Stimulated activated CD8-positive, alpha-beta memory T cell treated with anti-CD3 and anti-CD28 coated beads, Interleukin-15, amount 100 ng/mL, for 1 hour (primary cell): ENCODE data around the gene STK38L.
"Not testable (repeated sequence)": the region's sequence is repeated elsewhere in the genome, so short reads cannot be mapped to it uniquely, and the experiment has no call there.

Experiments
- DNase-seq: peaks from one replicate; pipeline ENCODE4 v3.0.0-alpha.2; 2020; ENCODE audit warnings: low read depth

Gene STK38L

DNA sequence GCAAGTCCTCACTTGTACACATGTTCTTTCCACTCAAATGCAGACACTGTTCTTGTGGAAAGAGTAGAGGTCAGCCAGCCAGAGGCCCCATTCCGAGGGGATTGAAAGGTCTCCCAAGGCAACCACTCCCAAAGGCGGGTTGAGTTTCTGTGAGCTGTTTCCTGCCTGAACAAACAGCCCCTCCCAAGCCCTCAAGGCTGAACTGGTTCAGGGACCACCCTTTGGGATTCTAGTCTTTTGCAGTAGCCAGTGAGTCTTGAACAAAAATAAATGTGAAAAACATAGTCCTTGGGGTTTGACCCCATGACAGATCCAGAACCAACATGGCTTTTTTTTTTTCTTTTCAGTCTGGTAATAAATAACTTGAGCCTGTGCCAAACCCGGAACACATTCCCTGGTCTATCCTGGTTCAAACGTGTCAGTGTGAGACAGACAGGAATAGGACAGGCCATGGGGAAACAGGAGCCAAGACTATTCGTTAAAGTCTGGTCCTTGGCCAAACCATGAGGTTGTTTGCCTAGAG lies 17.6 kb upstream of the STK38L start:
- DNase-seq = no peak

DNA sequence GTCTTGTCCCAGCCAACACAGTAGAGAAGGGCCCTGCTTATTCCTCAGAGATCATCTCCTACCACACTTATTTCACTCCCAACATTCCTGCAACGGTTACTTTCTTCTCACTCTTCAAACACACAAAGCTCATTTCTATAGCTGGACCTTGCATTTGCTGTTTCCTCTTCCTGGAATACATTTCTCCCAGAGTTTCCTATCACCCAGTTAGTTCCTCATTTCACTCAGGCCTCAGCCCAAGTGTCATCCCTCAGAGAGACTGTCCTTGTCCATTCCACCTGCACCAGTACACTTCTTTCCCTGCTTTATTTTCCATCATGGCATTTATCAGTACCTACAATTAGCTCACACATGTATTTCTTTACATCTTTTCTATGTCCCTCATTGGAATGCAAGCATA lies 14.7 kb upstream of the STK38L start:
- no peak for DNase-seq

DNA sequence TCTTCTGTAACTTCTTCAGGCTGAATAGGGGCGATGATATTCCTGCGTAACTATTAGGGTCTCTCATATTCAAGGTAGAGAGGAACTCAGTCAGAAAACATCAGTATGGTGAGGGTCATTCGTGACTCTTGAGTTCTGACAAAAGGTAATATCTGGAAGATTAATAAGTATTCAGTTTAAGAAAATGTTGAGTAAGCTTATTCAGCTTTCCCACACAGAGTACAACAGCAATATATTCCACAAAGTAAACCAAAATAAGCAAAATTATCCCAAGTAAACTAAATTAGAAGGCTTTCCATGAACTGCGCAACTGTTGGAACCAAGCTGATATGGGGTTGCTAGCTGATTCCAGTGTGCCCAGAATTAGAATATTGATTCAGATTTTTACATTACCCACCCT lies 12.7 kb upstream of the STK38L start:
- DNase-seq = not testable (repeated sequence)

DNA sequence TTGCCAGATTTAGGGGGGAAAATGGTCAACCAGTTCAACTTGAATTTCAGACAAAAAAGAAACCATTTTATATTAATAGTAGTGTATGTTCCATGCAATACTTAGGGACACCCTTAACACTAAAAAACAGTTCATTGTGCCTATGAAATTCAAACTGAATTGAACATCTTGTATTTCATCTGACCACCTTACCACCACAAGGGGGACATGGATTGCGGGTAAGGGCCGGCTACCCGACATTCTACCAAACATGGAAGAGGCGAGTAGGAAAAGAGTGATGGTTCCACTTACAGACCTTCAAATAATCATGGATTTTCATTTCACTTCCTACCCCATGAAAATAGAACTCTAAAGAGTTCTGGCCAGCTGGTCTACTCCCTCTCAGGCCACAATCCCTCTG lies 10.3 kb upstream of the STK38L start:
- DNase-seq = no peak

DNA sequence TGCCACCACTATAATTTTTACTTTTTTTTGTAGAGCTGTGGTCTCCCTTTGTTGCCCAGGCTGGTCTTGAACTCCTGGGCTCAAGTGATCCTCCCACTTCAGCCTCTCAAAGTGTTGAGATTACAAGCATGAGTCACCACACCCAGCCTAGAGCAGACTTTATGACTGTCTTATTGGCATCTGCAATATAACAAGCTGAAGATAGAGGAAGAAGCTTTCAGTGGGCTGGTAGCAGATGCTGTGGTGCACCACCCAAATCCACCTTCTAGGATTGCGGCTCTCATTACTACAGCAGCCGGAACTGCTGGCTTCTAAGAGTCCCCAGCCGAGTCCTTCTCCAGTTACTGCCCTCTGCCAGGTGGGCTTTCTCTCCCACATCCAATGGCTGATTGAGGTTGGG lies 7.6 kb upstream of the STK38L start:
- no peak for DNase-seq

DNA sequence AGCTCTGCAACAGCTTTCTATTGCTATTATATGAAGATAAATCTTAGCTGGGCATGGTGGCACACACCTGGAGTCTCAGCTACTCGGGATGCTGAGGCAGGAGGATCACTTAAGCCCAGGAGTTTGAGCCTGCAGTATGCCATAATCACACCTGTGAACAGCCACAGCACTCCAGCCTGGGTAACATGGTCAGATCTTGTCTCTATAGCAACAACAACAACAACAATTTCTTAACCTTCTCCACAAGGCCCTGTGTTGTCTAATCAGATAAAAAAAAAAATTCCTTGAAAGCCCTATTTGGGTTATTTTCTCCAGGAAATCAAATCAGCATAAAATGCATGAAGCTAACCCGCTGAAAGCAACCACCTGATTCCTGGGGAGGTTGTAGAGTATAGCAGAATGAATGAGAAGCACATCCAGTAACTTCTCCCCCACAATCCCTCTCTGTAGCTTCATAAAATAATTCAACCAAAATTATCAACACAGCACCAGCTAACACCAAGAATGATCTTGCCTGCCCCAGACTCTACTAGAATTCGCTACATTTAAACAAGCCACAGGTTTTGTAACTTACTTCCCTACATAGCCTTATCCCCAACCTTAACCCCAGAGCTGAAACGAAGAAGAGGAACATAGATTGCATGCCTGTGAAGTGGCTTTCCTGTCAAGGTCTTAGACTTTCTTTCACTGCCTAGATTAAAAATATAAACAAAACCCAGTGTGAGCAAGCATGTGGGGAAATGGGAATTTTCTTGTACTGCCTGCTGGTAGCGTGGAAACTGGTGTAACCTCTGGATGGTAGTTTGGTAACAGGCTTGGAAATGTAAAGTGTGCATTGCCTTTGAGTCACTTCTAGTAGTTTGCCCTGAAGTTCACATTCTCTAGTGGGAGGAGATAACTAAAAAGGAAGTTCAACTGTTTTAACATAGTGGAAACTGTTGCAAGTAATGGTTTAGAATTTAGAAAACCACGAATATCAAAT lies 6.0 kb upstream of the STK38L start:
- DNase-seq = no peak

DNA sequence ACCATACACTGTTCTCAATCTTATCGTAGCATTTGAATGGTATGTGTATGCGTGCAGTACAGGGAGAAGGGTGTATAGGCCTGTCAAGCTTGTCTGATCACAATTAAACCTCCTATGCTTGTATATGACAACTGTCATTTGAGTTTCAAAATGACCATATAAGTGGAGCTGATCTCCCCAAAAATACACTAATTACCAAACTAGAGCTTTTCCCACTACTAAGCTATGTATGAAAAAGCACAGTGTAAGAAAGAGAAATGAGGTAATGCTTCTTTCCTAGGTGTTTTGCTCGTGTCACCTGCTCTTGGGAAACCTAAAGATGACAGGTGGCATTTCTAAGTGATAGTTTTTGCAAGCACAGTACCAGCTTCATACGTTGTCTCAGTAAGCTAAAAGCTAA lies 1.1 kb upstream of the STK38L start:
- no peak for DNase-seq

DNA sequence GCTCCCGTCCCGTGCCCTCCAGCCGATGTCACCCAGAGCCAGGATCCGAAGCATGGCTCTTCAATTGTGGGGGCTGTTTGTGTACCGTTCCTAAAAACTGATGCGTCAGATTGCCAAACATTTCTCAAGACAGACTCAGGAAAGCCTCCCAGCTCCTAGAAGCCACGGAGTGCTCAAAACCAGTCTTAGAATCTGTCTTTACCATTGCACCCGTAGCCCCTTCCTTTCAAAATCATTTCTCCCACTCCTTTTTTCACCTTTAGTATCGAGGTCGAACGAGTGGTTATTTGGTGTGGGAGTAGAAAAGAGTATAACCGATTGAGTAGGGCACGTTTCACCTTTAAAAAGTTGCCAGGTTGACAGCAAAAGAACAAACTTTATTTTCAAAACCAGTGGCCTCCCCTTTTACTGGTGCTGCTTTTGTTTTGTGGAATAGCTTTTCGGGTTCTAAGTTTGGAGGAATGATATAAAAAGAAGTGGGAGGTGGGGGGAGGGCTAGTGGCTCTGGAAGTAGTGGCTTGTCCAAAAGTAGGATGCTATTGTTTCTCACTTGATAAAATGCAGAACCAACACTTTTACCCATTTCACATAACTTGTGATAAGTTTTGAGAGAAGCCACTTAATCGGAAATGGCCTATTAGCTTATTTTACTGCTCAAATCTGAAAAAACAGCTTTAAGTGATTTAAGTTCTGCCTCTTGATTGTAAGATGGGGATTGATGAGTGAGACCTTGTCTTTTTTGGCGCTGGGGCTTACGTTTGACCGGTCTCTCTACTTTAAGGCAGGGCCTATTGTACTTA lies 803 bp downstream of the STK38L start:
- DNase-seq = no peak

DNA sequence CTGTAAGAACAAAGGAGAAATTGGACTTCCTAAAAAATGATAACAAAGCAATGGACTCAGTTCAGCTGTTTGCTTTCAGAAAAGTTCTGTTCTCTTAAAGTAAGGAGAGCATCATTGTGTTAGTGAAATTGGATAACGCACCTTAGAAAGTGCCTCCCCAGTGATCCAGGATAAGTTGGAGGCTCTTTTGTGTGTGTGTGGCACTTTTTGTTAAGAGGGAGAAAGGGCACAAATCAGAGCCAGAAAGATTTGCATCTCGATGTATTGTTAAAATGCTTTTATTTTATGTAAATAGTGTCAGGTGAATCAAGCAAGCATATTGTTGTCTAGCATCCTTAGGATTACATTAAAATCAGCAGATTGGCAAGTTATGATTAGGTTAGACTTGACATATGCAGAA lies 2.1 kb downstream of the STK38L start:
- DNase-seq = no peak

DNA sequence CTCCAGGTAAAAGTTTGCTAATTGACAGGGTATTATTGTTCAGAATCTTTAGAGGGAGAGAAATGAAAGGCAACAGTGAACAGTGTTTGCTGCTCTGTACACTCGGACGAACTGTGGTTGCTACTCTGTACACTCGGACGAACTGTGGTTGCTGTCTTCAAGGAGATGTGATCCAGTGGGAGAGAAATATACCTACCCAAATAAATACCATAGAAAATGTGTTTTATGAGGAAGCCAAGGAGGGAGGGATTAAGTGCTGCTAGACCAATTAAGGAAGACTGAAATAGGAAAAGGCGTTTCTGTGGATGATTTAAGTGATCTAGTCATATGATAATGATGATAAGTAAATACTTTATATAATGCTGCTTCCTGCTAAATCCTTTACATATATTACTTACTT lies 2.7 kb downstream of the STK38L start:
- DNase-seq = no peak

DNA sequence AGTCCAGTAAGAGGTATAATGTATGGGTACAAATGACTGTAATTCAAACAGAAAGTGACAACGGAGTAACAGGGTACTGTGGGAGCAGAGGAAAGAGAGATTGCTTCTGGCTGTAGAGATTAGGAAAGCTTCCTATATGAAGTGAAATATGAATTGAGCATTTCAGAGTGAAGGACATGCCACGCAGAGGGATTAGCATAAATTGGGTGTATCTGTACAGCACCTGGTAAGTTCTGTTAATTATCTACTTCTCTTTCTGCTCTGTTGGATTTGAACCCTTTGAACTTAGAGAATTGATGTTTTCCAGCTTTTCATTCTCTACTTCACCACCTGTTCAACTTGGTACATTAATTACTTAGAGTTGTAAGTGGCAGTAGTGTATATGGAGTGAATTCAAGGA lies 8.8 kb downstream of the STK38L start:
- no peak for DNase-seq

DNA sequence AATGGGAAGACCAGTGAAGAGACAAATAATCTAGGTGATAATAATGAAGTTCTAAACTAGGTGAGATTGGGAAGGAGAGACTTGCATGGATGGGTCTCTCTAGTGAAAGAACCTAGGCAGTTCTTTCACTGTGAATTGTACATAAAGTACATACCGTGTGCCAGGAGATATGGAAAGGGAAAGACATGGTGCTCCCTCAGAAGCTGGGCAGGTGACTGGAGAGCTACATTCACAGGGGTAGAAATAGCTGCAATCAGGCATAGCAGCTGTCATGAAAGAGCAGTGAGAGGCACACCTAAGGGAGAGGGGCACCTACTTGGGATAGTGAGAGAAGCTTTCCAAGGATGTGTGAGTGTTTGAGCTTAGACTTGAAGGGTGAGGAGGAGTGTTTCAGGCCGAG lies 9.3 kb downstream of the STK38L start:
- DNase-seq = no peak

DNA sequence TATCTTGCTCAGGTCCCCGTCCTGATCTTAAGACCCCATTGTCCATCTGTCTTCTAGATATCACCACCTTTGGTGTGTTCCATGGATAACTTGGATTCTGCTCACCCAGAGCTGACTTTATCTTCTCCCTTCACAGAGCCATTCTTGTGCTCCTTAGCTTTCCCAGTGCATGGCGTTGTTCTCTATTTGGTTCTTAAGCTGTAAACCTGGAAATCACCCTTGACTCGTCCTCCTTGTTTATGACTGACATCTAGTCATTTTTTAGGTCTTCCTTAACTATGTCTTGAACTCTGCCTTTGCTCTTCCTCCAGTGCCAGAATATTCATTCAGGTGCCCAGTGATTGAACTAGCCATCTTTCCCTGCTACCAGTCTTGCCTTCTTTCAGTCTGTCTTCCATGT lies 11.7 kb downstream of the STK38L start:
- DNase-seq = no peak

DNA sequence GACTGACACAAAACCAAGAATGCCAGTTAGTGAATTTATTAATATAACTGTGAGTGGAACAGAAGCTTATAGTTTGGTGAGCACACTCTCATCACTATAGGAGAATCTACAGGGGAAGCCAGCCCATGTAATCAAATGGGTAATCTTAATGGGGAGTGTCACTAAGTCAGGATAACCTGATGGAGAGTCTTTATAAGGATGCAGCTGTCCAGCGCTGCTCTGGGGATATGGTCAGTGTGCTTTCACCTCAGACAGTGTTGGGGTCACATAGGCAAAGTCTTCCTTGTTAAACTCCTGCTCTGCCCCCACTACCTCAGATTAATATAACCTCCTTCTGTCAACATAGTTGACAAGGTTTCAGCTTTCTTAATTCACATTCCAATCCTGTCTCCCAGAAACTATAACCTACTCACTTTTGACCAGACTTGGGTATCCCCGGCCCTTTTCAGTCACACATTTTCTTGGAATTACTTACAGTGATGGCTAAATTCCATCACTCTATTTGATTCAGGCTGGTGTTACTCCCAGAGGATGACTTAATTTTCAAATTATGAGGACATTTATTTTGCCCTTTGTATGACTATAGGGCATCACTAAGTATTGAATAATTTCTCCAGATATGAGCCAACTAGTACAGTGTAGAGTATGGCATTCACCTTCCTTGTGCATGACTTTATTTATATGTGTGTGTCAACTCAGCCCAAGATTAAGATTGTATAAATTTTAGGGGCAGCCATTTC lies 13.2 kb downstream of the STK38L start:
- DNase-seq = no peak

DNA sequence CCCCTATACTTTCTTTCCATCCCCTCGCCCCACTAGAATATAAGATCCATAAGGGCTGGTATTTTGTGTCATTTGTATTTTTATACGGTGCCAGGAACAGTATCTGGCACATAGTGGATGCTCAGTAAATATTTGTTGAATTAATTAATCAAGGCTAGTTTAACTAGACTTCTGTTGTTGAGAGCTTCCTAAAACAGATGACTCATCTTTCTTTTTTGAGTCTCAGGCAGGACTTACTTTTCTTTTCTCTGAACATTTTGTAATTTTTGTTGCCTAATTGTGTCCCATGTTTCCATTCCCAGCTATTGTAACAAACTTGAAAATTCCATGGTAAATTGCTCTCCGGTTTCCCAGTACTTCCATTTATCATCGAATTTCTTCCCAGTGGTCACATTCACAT lies 16.7 kb downstream of the STK38L start:
- no peak for DNase-seq

DNA sequence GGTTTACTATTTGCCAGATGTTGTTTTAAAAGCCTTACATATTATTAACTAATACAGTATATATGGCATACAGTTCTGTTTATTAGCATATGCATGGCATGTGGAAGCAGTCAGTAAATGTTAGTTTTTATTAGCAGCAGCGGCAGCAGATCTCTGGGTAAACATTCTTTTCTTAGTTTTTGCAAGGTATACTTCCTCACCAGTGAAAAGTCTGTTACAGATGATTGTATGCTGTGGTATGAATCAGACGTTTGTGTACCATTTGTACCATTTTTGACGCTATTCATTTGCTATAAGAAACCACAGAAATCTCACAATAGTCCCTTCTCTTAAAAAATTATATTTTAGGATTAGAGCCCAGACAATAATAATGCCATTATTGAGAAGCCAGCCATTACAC lies 17.8 kb downstream of the STK38L start:
- no peak for DNase-seq

DNA sequence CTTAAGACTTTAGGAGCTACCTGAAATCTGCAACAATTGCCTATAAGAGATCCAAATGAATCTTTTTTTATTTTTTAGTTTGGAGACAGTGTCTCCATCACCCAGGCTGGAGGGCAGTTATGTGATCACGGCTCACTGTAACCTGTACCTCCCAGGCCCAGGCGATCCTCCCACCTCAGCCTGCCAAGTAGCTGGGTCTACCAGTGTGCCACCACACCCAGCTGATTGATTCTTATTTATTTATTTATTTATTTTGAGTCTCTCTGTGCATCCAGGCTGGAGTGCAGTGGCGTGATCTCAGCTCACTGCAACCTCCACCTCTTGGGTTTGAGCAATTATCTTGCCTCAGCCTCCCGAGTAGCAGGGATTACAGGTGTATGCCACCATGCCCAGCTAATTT lies 26.1 kb downstream of the STK38L start:
- no peak for DNase-seq

DNA sequence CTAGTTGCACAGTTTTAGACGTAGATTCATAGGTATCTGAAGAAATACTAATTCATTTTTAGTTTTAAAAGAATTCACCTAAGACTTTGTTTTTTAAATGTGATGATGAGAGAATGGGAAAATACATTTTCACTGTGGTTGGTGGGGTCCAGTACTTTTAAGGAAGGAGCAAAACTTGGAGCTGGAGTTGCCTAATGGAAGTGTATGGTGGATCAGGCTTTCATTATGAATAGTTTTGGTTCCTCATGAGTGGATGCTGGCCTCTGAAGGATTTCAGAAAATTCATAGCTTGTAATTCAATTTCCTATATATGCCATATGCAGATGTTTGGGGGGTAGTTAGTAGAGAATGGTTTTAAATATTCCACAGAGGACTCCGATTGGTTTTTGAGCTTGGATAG lies 27.1 kb downstream of the STK38L start:
- no peak for DNase-seq

DNA sequence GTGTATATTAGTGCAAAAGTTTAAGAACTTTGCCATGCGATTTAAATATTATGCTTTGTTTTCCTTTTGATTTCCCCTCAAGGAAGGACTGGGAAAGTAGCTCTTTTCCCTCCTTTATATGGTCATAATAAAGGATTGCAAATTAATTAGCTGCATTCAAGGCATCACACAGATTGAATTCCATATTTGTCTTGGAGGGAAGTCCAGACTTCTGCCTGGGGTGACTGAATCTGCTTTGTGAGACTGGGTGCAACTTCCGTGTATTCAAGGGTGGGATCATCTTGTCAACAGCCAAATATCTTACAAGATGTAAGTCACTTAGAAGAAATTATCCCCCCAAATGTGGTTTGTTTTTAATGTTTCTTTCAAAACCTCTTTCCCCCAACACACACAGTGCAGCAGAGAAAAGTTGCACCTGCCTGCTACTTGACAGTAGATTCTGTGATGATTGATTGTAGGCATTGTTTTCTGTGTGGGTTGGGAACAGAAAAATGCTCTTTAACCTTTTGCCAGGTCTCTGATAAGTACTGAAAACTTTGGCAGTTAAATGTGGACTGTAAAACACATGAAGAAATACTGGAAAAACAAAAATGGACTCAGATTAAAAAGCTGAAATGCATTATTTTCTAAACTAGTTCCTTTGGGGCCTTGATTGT lies 28.4 kb downstream of the STK38L start:
- no peak for DNase-seq

DNA sequence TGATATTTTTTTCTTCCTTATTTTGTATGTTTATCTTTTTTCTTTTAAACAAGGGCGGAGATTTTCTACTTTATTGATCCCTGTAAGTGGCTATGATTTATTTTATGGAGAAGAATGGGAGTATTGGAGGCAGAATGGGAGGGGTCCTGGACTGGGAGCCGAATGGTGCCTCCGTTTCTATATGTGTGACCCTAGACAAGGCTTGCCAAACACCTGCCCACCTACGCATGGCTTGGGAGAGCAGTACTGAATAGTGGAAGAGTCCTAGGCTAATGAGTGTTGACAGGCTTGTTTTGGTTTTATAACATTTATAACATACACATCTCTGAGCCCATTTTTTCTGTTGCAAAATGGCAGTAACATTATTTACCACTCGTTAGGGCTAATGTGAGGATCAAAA lies 29.0 kb downstream of the STK38L start:
- DNase-seq = no peak

DNA sequence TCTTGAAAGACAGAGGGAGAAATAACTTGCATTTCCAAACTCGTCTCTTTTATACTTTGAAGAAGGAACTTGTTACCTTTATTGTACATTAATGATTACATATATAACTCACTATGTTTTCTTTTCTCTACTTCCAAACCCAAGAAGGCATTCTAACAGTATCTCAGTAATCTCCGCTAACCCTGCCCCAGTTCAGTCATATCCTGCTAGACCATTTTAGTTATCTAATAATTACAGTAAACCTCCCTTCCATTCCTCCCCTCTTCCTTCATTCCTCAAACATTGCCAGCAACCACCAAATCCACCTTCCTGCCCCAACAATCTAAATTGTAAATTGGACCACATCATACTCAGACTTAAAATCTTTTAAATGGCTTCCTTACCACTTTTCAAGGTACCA lies 30.6 kb downstream of the STK38L start:
- DNase-seq = no peak

DNA sequence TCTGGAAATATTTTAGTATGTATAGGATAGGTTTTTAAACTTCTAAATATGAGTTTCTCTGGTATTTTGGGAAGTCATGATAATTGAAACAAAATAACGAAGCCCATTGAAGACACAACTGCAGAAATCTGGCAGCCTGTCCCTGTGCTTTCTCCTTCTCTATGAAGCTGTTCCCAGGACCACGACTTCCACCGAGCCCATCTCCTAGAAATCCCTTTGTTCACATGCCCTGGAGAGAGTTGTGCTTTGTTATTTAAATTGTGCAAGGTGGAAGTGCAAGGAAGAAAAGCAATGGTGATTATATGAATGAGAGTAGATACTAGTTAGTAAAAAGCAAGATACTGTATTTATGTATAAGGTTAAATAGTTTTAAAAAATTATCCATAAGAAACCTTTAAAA lies 32.2 kb downstream of the STK38L start:
- DNase-seq = no peak
